Liver (tissue), 9 donors: ENCODE results near the gene TNIP3. TPM values are rescaled to one million over a fixed set of nuclear protein-coding genes. Genes with fewer than 3 reads are reported as not detected.

ENCODE experiments used
- DNase-seq: peaks from one replicate; pipeline ENCODE4 v3.0.0-alpha.2; 2017; ENCODE audit warnings: low spot score
- H3K27ac ChIP-seq, 2 donors: one replicate each; pipeline ENCODE4 v1.7.0; 2013; ENCODE audit warnings: inconsistent platforms in 2 of 2, low read length in 2 of 2, control low read depth in 1 of 2, low read depth in 1 of 2, mild to moderate bottlenecking in 1 of 2
- H3K27me3 ChIP-seq, 4 donors: one replicate each; pipeline versions ENCODE4 v1.6.1 to v1.7.0; 2013; ENCODE audit warnings: low read length in 3 of 4, inconsistent platforms in 1 of 4, mild to moderate bottlenecking in 1 of 4, moderate library complexity in 1 of 4; ENCODE audit not compliant: control insufficient read depth in 4 of 4, insufficient read depth in 4 of 4
- H3K36me3 ChIP-seq, 4 donors: one replicate each; pipeline versions ENCODE4 v1.6.1 to v1.7.0; 2013; ENCODE audit warnings: low read length in 3 of 4, mild to moderate bottlenecking in 3 of 4, low read depth in 1 of 4, moderate library complexity in 1 of 4; ENCODE audit not compliant: control insufficient read depth in 4 of 4, insufficient read depth in 3 of 4
- H3K4me1 ChIP-seq, 4 donors: one replicate each; pipeline versions ENCODE4 v1.6.1 to v1.7.0; 2013; ENCODE audit warnings: low read length in 3 of 4, mild to moderate bottlenecking in 3 of 4, moderate library complexity in 1 of 4; ENCODE audit not compliant: control insufficient read depth in 4 of 4, insufficient read depth in 4 of 4
- H3K4me3 ChIP-seq, 3 donors: one replicate each; pipeline versions ENCODE4 v1.6.1 to v1.7.0; 2013; ENCODE audit warnings: low read length in 3 of 3, control low read depth in 1 of 3, low read depth in 1 of 3, mild to moderate bottlenecking in 1 of 3
- H3K9ac ChIP-seq, 2 donors: one replicate each; pipeline ENCODE4 v1.7.0; 2013; ENCODE audit warnings: low read length in 2 of 2, mild to moderate bottlenecking in 2 of 2, moderate library complexity in 2 of 2, control low read depth in 1 of 2, low read depth in 1 of 2
- H3K9me3 ChIP-seq, 4 donors: one replicate each; pipeline versions ENCODE4 v1.6.1 to v1.7.0; 2013; ENCODE audit warnings: low read length in 3 of 4; ENCODE audit not compliant: control insufficient read depth in 4 of 4
- EGR1 ChIP-seq, 2 donors: IDR thresholded peaks; 2 replicates each; pipeline ENCODE4 v1.6.1; 2016 to 2018; ENCODE audit warnings: antibody characterized with exemption in 2 of 2, low read depth in 2 of 2
- FOXA1 ChIP-seq: IDR thresholded peaks from 2 replicates; pipeline ENCODE4 v1.6.1; 2016; ENCODE audit warnings: antibody characterized with exemption
- FOXA2 ChIP-seq: IDR thresholded peaks from 2 replicates; pipeline ENCODE4 v1.6.1; 2016; ENCODE audit warnings: antibody characterized with exemption
- GABPA ChIP-seq, 2 donors: IDR thresholded peaks in 1 of 2; conservative IDR thresholded peaks in 1 of 2; 2 replicates each; pipeline ENCODE4 v1.6.1; 2016; ENCODE audit warnings: antibody characterized with exemption in 2 of 2, mild to moderate bottlenecking in 1 of 2, moderate library complexity in 1 of 2
- HNF4A ChIP-seq, 2 donors: conservative IDR thresholded peaks; 2 replicates each; pipeline ENCODE4 v1.6.1; 2016; ENCODE audit warnings: antibody characterized with exemption in 2 of 2, mild to moderate bottlenecking in 2 of 2
- HNF4G ChIP-seq: IDR thresholded peaks from 2 replicates; pipeline ENCODE4 v1.6.1; 2016; ENCODE audit warnings: antibody characterized with exemption
- JUND ChIP-seq, 2 donors: IDR thresholded peaks; 2 replicates each; pipeline ENCODE4 v1.6.1; 2016; ENCODE audit warnings: antibody characterized with exemption in 2 of 2
- NR2F2 ChIP-seq: IDR thresholded peaks from 2 replicates; pipeline ENCODE4 v1.6.1; 2016; ENCODE audit warnings: antibody characterized with exemption
- RAD21 ChIP-seq, 2 donors: IDR thresholded peaks; 2 replicates each; pipeline ENCODE4 v1.6.1; 2016; ENCODE audit warnings: antibody characterized with exemption in 2 of 2, mild to moderate bottlenecking in 2 of 2
- RXRA ChIP-seq, 2 donors: IDR thresholded peaks; 2 replicates each; pipeline ENCODE4 v1.6.1; 2017 to 2018; ENCODE audit warnings: antibody characterized with exemption in 2 of 2, mild to moderate bottlenecking in 1 of 2
- SP1 ChIP-seq: IDR thresholded peaks from 2 replicates; pipeline ENCODE4 v1.6.1; 2018; ENCODE audit warnings: antibody characterized with exemption, mild to moderate bottlenecking
- TAF1 ChIP-seq: conservative IDR thresholded peaks from 2 replicates; pipeline ENCODE4 v1.6.1; 2016; ENCODE audit warnings: antibody characterized with exemption, mild to moderate bottlenecking
- YY1 ChIP-seq: IDR thresholded peaks from 2 replicates; pipeline ENCODE4 v1.6.1; 2016; ENCODE audit warnings: antibody characterized with exemption, mild to moderate bottlenecking
- WGBS: extraction: QIAGEN DNeasy Blood & Tissue Kit; methylation state at CpG from one replicate; pipeline ENCODE4 v1.1.7; 2013; 5-methylcytosine and 5-hydroxymethylcytosine counted together
- polyA plus RNA-seq, 2 donors: library from polyadenylated mRNA; stranded (reverse) in 1 of 2; unstranded in 1 of 2; fragments of 200-250 nt in 1 of 2; fragments of >200 nt in 1 of 2; fragmentation: Nextera tagmentation in 1 of 2; extraction: Ambion mirVana in 1 of 2; gene quantifications; one replicate each; pipeline versions ENCODE4 v1.2.1 to v1.2.3, GENCODE V29; 2013 to 2015
- total RNA-seq, 2 donors: library from RNA; depleted of rRNA; stranded (reverse); fragments of >200 nt; gene quantifications; one replicate each; pipeline ENCODE4 v1.2.3, GENCODE V29; 2014
- TF ChIP-seq, protein P1 (sequence below): IDR thresholded peaks from 2 replicates; pipeline ENCODE4 v1.6.1; 2016; ENCODE audit warnings: antibody characterized with exemption, mild to moderate bottlenecking
- TF ChIP-seq, protein P2 (sequence below): fragments of 150-350 bp; IDR thresholded peaks from 2 replicates; pipeline ENCODE4 v1.5.1; 2017; ENCODE audit warnings: improper control_type of control experiment, low read depth, low read length; ENCODE audit not compliant: missing input control
- TF ChIP-seq, protein P3 (sequence below): IDR thresholded peaks from 2 replicates; pipeline ENCODE4 v1.6.1; 2016; ENCODE audit warnings: antibody characterized with exemption
- TF ChIP-seq, protein P4 (sequence below): IDR thresholded peaks from 2 replicates; pipeline ENCODE4 v1.6.1; 2016; ENCODE audit warnings: antibody characterized with exemption
- TF ChIP-seq, protein P5 (sequence below): IDR thresholded peaks from 2 replicates; pipeline ENCODE4 v1.6.1; 2016; ENCODE audit warnings: antibody characterized with exemption
- donor health status: healthy.
- donor health status: healthy.
- donor health status: healthy.
- donor health status: healthy.
- donor health status: healthy.

TNIP3 gene
- total and polyA plus RNA-seq, 4 donors: 0.02 to 0.25 TPM; not detected in 2

DNA sequence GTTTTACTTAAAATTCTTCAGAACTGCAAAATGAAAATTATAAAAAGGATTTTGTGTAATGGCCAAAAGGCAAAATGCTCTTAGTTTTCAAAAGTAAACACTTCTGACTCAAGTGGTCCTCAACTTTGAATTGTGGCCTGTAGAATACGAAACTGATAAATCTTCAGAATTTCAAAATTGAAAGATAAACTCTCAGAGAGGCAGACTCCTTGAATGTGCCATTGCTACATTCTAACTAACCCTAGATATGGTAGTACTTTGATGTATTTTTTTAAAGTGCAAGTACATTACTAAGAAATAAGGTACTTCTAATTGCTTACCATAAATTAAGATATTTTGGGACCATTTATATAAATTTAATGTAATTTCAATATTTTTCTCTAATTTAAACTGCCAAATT is 44.4 kb downstream of the TNIP3 start:
- H3K36me3 ChIP-seq: no peaks in the 10 kb centered on the region
- 78% methylated on average over 1 of the region's 1 CpG for WGBS

More for the DNA sequence above, 44.4 kb downstream of the TNIP3 start:
- Histone ChIP-seq H3K4me3 (no peak overlapping the region), H3K9ac (no peak overlapping the region), H3K27ac (no peak overlapping the region), H3K9me3 (no peaks in the 10 kb centered on the region), H3K27me3 (no peaks in the 10 kb centered on the region), H3K4me1 (no peaks in the 10 kb centered on the region)
- DNase-seq: no peak
- TF ChIP-seq FOXA1: no peak
- TF ChIP-seq SP1: no peak
- TF ChIP-seq, protein P1, sequence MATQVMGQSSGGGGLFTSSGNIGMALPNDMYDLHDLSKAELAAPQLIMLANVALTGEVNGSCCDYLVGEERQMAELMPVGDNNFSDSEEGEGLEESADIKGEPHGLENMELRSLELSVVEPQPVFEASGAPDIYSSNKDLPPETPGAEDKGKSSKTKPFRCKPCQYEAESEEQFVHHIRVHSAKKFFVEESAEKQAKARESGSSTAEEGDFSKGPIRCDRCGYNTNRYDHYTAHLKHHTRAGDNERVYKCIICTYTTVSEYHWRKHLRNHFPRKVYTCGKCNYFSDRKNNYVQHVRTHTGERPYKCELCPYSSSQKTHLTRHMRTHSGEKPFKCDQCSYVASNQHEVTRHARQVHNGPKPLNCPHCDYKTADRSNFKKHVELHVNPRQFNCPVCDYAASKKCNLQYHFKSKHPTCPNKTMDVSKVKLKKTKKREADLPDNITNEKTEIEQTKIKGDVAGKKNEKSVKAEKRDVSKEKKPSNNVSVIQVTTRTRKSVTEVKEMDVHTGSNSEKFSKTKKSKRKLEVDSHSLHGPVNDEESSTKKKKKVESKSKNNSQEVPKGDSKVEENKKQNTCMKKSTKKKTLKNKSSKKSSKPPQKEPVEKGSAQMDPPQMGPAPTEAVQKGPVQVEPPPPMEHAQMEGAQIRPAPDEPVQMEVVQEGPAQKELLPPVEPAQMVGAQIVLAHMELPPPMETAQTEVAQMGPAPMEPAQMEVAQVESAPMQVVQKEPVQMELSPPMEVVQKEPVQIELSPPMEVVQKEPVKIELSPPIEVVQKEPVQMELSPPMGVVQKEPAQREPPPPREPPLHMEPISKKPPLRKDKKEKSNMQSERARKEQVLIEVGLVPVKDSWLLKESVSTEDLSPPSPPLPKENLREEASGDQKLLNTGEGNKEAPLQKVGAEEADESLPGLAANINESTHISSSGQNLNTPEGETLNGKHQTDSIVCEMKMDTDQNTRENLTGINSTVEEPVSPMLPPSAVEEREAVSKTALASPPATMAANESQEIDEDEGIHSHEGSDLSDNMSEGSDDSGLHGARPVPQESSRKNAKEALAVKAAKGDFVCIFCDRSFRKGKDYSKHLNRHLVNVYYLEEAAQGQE: no peak
- no peak for TF ChIP-seq GABPA (IDR thresholded peaks at IDR 0.05 in 1 of 2, conservative IDR thresholded peaks at IDR 0.05 in 1 of 2)
- TF ChIP-seq, protein P2, sequence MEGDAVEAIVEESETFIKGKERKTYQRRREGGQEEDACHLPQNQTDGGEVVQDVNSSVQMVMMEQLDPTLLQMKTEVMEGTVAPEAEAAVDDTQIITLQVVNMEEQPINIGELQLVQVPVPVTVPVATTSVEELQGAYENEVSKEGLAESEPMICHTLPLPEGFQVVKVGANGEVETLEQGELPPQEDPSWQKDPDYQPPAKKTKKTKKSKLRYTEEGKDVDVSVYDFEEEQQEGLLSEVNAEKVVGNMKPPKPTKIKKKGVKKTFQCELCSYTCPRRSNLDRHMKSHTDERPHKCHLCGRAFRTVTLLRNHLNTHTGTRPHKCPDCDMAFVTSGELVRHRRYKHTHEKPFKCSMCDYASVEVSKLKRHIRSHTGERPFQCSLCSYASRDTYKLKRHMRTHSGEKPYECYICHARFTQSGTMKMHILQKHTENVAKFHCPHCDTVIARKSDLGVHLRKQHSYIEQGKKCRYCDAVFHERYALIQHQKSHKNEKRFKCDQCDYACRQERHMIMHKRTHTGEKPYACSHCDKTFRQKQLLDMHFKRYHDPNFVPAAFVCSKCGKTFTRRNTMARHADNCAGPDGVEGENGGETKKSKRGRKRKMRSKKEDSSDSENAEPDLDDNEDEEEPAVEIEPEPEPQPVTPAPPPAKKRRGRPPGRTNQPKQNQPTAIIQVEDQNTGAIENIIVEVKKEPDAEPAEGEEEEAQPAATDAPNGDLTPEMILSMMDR: no peak
- TF ChIP-seq, protein P3, sequence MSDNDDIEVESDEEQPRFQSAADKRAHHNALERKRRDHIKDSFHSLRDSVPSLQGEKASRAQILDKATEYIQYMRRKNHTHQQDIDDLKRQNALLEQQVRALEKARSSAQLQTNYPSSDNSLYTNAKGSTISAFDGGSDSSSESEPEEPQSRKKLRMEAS: no peak
- no peak for TF ChIP-seq YY1
- no peak for TF ChIP-seq JUND (IDR thresholded peaks at IDR 0.05)
- TF ChIP-seq EGR1 (IDR thresholded peaks at IDR 0.05; ENCODE audit: low read depth in 2 of 2): no peak
- TF ChIP-seq HNF4G: no peak
- TF ChIP-seq HNF4A (conservative IDR thresholded peaks at IDR 0.05): no peak
- no peak for TF ChIP-seq NR2F2
- TF ChIP-seq FOXA2: no peak
- TF ChIP-seq, protein P4, sequence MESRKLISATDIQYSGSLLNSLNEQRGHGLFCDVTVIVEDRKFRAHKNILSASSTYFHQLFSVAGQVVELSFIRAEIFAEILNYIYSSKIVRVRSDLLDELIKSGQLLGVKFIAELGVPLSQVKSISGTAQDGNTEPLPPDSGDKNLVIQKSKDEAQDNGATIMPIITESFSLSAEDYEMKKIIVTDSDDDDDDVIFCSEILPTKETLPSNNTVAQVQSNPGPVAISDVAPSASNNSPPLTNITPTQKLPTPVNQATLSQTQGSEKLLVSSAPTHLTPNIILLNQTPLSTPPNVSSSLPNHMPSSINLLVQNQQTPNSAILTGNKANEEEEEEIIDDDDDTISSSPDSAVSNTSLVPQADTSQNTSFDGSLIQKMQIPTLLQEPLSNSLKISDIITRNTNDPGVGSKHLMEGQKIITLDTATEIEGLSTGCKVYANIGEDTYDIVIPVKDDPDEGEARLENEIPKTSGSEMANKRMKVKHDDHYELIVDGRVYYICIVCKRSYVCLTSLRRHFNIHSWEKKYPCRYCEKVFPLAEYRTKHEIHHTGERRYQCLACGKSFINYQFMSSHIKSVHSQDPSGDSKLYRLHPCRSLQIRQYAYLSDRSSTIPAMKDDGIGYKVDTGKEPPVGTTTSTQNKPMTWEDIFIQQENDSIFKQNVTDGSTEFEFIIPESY: no peak
- no peak for TF ChIP-seq TAF1
- TF ChIP-seq RXRA (IDR thresholded peaks at IDR 0.05): no peak
- TF ChIP-seq RAD21 (IDR thresholded peaks at IDR 0.05): no peak
- TF ChIP-seq, protein P5, sequence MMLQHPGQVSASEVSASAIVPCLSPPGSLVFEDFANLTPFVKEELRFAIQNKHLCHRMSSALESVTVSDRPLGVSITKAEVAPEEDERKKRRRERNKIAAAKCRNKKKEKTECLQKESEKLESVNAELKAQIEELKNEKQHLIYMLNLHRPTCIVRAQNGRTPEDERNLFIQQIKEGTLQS: no peak
